ENCODE measurements around the gene TET2. TPM values are rescaled to one million over a fixed set of nuclear protein-coding genes. Genes with fewer than 3 reads are reported as not detected.
A peak's percentile ranks its signal among the peaks of the same experiment; 100 is the strongest.

Gene TET2
- total RNA-seq, 2 donors from 2014 or later = 41.1 to 53.2 TPM

- H3K36me3 Mint-ChIP-seq (ENCODE audit: low read depth) = peaks cover 7% of the 10 kb centered on the region
- no peak overlapping the region for H3K27ac Mint-ChIP-seq
- no peaks in the 10 kb centered on the region for H3K9me3 ChIP-seq (ENCODE audit: control insufficient read depth, low read length, poor library complexity, severe bottlenecking)
- no peaks in the 10 kb centered on the region for H3K27me3 Mint-ChIP-seq
- ATAC-seq (no peak), DNase-seq (no peak)
- peaks cover 20% of the 10 kb centered on the region for H3K4me1 Mint-ChIP-seq
- H3K4me3 Mint-ChIP-seq = no peak overlapping the region
These were observed 51.1 kb downstream of the TET2 start for GRCh38 chr4:105197777-105198176.

GRCh38 chr4:105198541-105198940, 51.9 kb downstream of the TET2 start:
- peaks cover 3% of the 10 kb centered on the region for H3K36me3 Mint-ChIP-seq (ENCODE audit: low read depth)
- no peak overlapping the region for H3K27ac Mint-ChIP-seq
- peaks cover 17% of the 10 kb centered on the region for H3K4me1 Mint-ChIP-seq
- H3K4me3 Mint-ChIP-seq = no peak overlapping the region
- DNase-seq (no peak), ATAC-seq (no peak)
- H3K27me3 Mint-ChIP-seq = no peaks in the 10 kb centered on the region
- no peaks in the 10 kb centered on the region for H3K9me3 ChIP-seq (ENCODE audit: control insufficient read depth, low read length, poor library complexity, severe bottlenecking)

DNA sequence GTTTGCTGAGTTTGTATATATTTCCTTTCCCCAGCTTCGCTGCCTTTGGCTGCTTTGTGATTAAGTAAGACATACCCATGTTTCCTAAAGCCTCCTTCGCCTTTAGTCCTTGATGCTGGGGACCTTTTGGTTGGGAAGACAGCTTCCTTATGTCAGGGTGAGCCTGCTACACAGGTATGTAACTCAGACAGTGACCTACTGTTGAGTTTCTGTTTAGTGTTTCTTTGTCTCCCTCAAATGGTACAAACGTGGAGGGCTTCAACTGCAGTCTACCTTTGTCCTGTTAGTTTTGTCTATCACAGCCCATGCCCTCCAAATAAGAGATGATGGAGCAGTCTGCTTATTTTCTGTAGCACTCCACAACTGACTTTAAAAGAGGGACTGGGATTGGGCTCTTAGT, 59.5 kb downstream of the TET2 start:
- no peak for ATAC-seq

GRCh38 chr4:105207386-105207785, 60.7 kb downstream of the TET2 start:
- peaks cover 18% of the 10 kb centered on the region for H3K4me1 Mint-ChIP-seq
- H3K27me3 Mint-ChIP-seq = no peaks in the 10 kb centered on the region
- H3K36me3 Mint-ChIP-seq (ENCODE audit: low read depth) = peaks cover 4% of the 10 kb centered on the region
- no peak overlapping the region for H3K4me3 Mint-ChIP-seq
- no peak for DNase-seq
- no peak overlapping the region for H3K27ac Mint-ChIP-seq
- H3K9me3 ChIP-seq (ENCODE audit: control insufficient read depth, low read length, poor library complexity, severe bottlenecking) = no peaks in the 10 kb centered on the region
- ATAC-seq = no peak

More for the DNA sequence above, 59.5 kb downstream of the TET2 start:
- peak overlapping the region; percentile 27 for H3K27ac Mint-ChIP-seq
- H3K4me3 Mint-ChIP-seq = no peak overlapping the region
- H3K36me3 Mint-ChIP-seq (ENCODE audit: low read depth) = peaks cover 4% of the 10 kb centered on the region
- H3K27me3 Mint-ChIP-seq = no peaks in the 10 kb centered on the region
- peaks cover 18% of the 10 kb centered on the region for H3K4me1 Mint-ChIP-seq
- no peaks in the 10 kb centered on the region for H3K9me3 ChIP-seq (ENCODE audit: control insufficient read depth, low read length, poor library complexity, severe bottlenecking)
- DNase-seq = no peak

GRCh38 chr4:105208561-105208960, 61.9 kb downstream of the TET2 start:
- H3K36me3 Mint-ChIP-seq (ENCODE audit: low read depth) = peaks cover 4% of the 10 kb centered on the region

DNA sequence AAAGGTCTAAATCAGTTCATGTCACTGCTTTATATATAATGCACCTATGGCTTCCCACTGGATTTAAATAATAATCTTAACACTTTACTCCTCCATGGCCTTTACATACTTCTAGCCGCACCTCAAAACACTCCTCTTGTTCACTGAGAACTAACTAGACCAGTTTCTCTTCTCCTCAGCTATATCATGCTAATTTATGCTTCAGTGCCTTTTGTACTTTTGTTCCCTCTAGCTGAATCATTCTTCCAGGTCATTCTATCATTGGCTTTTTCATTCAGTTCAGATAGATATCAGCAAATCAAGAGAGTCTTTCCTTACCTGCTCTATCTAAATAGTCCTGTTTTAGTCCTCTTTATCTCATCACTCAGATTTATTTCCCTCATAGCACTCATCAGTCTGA, 64.2 kb downstream of the TET2 start:
- H3K36me3 Mint-ChIP-seq (ENCODE audit: low read depth) = peaks cover 4% of the 10 kb centered on the region
- H3K4me3 Mint-ChIP-seq = no peak overlapping the region
- peaks cover 26% of the 10 kb centered on the region for H3K4me1 Mint-ChIP-seq
- no peak for ATAC-seq
- no peaks in the 10 kb centered on the region for H3K9me3 ChIP-seq (ENCODE audit: control insufficient read depth, low read length, poor library complexity, severe bottlenecking)
- no peak for DNase-seq
- H3K27me3 Mint-ChIP-seq = no peaks in the 10 kb centered on the region
- no peak overlapping the region for H3K27ac Mint-ChIP-seq

More at GRCh38 chr4:105208561-105208960, 61.9 kb downstream of the TET2 start:
- Mint-ChIP-seq H3K4me1 (peaks cover 15% of the 10 kb centered on the region), H3K27ac (no peak overlapping the region), H3K27me3 (no peaks in the 10 kb centered on the region), H3K4me3 (no peak overlapping the region)
- no peaks in the 10 kb centered on the region for H3K9me3 ChIP-seq (ENCODE audit: control insufficient read depth, low read length, poor library complexity, severe bottlenecking)
- ATAC-seq = no peak
- DNase-seq = no peak

- ATAC-seq (no peak), DNase-seq (no peak)
- peak overlapping the region; percentile 45 for H3K4me3 Mint-ChIP-seq
- H3K36me3 Mint-ChIP-seq (ENCODE audit: low read depth) = peaks cover 2% of the 10 kb centered on the region
- H3K9me3 ChIP-seq (ENCODE audit: control insufficient read depth, low read length, poor library complexity, severe bottlenecking) = no peaks in the 10 kb centered on the region
- H3K4me1 Mint-ChIP-seq = peaks cover 30% of the 10 kb centered on the region
- H3K27ac Mint-ChIP-seq = peak overlapping the region; percentile 70
- no peaks in the 10 kb centered on the region for H3K27me3 Mint-ChIP-seq
These were observed 69.1 kb downstream of the TET2 start for GRCh38 chr4:105215609-105216313.

DNA sequence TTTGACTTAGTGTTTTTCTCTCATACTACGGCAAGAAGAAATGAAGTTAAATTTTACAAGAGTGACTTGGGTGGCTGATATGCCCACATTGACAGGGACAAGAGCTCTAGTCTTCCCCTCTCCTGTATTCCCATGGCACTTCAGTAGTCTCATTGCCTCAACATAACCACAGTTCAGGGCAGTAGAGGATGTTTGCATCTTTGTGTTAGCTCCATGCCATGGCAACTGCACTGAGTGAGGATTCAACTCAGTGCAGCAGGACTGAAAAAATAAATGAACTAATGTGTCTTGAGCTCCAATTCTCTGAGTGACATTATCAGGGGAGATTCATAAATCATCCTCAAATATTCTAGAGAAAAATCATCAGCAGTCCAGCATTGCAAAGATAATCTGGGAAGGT, 78.8 kb downstream of the TET2 start:
- ATAC-seq (no peak), DNase-seq (no peak)
- Mint-ChIP-seq H3K27me3 (no peaks in the 10 kb centered on the region), H3K4me3 (no peak overlapping the region), H3K4me1 (peaks cover 17% of the 10 kb centered on the region), H3K27ac (no peak overlapping the region), H3K36me3 (ENCODE audit: low read depth) (no peaks in the 10 kb centered on the region)
- H3K9me3 ChIP-seq (ENCODE audit: control insufficient read depth, low read length, poor library complexity, severe bottlenecking) = no peaks in the 10 kb centered on the region

- Mint-ChIP-seq H3K36me3 (ENCODE audit: low read depth) (no peaks in the 10 kb centered on the region), H3K4me3 (no peak overlapping the region), H3K4me1 (peaks cover 15% of the 10 kb centered on the region), H3K27ac (no peak overlapping the region), H3K27me3 (no peaks in the 10 kb centered on the region)
- no peak for DNase-seq
- no peak for ATAC-seq
- H3K9me3 ChIP-seq (ENCODE audit: control insufficient read depth, low read length, poor library complexity, severe bottlenecking) = no peaks in the 10 kb centered on the region
These were observed 80.4 kb downstream of the TET2 start for GRCh38 chr4:105227054-105227453.

DNA sequence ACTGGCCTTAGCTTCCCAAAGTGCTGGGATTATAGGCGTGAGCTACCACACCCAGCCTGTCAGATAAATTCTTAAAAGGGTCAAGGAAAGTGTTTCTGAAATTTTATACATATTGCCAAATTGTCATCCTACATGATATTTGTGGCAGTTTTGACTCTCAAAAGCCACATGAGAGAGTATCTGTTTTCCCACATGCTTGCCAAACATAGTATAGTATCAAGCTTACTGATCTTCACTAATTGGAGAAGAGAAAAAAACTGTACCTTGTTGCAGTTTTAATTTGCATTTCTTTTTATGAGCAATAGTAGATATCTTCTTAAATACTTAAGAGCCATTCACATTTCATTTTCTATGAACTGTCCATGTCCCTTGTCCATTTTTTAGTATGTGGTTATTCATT, 83.6 kb downstream of the TET2 start:
- ATAC-seq (no peak), DNase-seq (no peak)
- H3K9me3 ChIP-seq (ENCODE audit: control insufficient read depth, low read length, poor library complexity, severe bottlenecking) = no peaks in the 10 kb centered on the region
- Mint-ChIP-seq H3K27ac (no peak overlapping the region), H3K4me3 (no peak overlapping the region), H3K4me1 (peaks cover 10% of the 10 kb centered on the region), H3K27me3 (no peaks in the 10 kb centered on the region), H3K36me3 (ENCODE audit: low read depth) (no peaks in the 10 kb centered on the region)

- H3K27ac Mint-ChIP-seq = no peak overlapping the region
- DNase-seq (no peak), ATAC-seq (no peak)
- peaks cover 5% of the 10 kb centered on the region for H3K36me3 Mint-ChIP-seq (ENCODE audit: low read depth)
- H3K4me1 Mint-ChIP-seq = peaks cover 12% of the 10 kb centered on the region
- no peaks in the 10 kb centered on the region for H3K27me3 Mint-ChIP-seq
- H3K4me3 Mint-ChIP-seq = no peak overlapping the region
- H3K9me3 ChIP-seq (ENCODE audit: control insufficient read depth, low read length, poor library complexity, severe bottlenecking) = no peaks in the 10 kb centered on the region
These were observed 85.7 kb downstream of the TET2 start for GRCh38 chr4:105232374-105232773.

- no peak overlapping the region for H3K27ac Mint-ChIP-seq
- peaks cover 10% of the 10 kb centered on the region for H3K36me3 Mint-ChIP-seq (ENCODE audit: low read depth)
- H3K9me3 ChIP-seq (ENCODE audit: control insufficient read depth, low read length, poor library complexity, severe bottlenecking) = no peaks in the 10 kb centered on the region
- H3K4me1 Mint-ChIP-seq = peaks cover 12% of the 10 kb centered on the region
- no peak for ATAC-seq
- no peak for DNase-seq
- H3K4me3 Mint-ChIP-seq = no peak overlapping the region
- no peaks in the 10 kb centered on the region for H3K27me3 Mint-ChIP-seq
These were observed 87.9 kb downstream of the TET2 start for GRCh38 chr4:105234582-105234981.

DNA sequence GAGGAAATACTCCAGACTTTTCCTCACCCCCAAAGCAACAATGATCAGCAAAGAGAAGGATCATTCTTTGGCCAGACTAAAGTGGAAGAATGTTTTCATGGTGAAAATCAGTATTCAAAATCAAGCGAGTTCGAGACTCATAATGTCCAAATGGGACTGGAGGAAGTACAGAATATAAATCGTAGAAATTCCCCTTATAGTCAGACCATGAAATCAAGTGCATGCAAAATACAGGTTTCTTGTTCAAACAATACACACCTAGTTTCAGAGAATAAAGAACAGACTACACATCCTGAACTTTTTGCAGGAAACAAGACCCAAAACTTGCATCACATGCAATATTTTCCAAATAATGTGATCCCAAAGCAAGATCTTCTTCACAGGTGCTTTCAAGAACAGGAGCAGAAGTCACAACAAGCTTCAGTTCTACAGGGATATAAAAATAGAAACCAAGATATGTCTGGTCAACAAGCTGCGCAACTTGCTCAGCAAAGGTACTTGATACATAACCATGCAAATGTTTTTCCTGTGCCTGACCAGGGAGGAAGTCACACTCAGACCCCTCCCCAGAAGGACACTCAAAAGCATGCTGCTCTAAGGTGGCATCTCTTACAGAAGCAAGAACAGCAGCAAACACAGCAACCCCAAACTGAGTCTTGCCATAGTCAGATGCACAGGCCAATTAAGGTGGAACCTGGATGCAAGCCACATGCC, 89.7 kb downstream of the TET2 start:
- peak overlapping the region; percentile 0 for H3K4me3 Mint-ChIP-seq
- H3K27ac Mint-ChIP-seq = no peak overlapping the region
- no peaks in the 10 kb centered on the region for H3K27me3 Mint-ChIP-seq
- peaks cover 10% of the 10 kb centered on the region for H3K36me3 Mint-ChIP-seq (ENCODE audit: low read depth)
- no peaks in the 10 kb centered on the region for H3K9me3 ChIP-seq (ENCODE audit: control insufficient read depth, low read length, poor library complexity, severe bottlenecking)
- DNase-seq (no peak), ATAC-seq (no peak)
- peaks cover 8% of the 10 kb centered on the region for H3K4me1 Mint-ChIP-seq

- Mint-ChIP-seq H3K36me3 (ENCODE audit: low read depth) (peaks cover 10% of the 10 kb centered on the region), H3K4me1 (peaks cover 8% of the 10 kb centered on the region), H3K4me3 (no peak overlapping the region), H3K27me3 (no peaks in the 10 kb centered on the region), H3K27ac (no peak overlapping the region)
- no peaks in the 10 kb centered on the region for H3K9me3 ChIP-seq (ENCODE audit: control insufficient read depth, low read length, poor library complexity, severe bottlenecking)
- ATAC-seq (no peak), DNase-seq (no peak)
These were observed 90.2 kb downstream of the TET2 start for GRCh38 chr4:105236916-105237311.

Data from T-helper 17 cell (primary cell).